Panc1 (cell line): ENCODE results near the gene SRP68.

Experiments used
- POLR2AphosphoS5 ChIP-seq: IDR thresholded peaks from 2 replicates; pipeline ENCODE4 v1.6.1; 2012; ENCODE audit warnings: mild to moderate bottlenecking, low read depth, low read length, moderate library complexity
- SIN3A ChIP-seq: IDR thresholded peaks from 2 replicates; pipeline ENCODE4 v1.6.1; 2012; ENCODE audit warnings: low read depth, mild to moderate bottlenecking, low read length, moderate library complexity, borderline replicate concordance; ENCODE audit not compliant: insufficient read depth
- TF ChIP-seq, protein P1 (sequence below): fragments of 450-650 bp; IDR thresholded peaks from 2 replicates; pipeline ENCODE4 v1.5.1; 2017; ENCODE audit warnings: mild to moderate bottlenecking
- TF ChIP-seq, protein P2 (sequence below), 2 experiments: IDR thresholded peaks; 2 replicates each; pipeline ENCODE4 v1.6.1; 2011 to 2012; ENCODE audit warnings: low read depth in 2 of 2, control low read depth in 1 of 2, low read length in 1 of 2, mild to moderate bottlenecking in 1 of 2, moderate library complexity in 1 of 2; ENCODE audit not compliant: insufficient read depth in 1 of 2

DNA sequence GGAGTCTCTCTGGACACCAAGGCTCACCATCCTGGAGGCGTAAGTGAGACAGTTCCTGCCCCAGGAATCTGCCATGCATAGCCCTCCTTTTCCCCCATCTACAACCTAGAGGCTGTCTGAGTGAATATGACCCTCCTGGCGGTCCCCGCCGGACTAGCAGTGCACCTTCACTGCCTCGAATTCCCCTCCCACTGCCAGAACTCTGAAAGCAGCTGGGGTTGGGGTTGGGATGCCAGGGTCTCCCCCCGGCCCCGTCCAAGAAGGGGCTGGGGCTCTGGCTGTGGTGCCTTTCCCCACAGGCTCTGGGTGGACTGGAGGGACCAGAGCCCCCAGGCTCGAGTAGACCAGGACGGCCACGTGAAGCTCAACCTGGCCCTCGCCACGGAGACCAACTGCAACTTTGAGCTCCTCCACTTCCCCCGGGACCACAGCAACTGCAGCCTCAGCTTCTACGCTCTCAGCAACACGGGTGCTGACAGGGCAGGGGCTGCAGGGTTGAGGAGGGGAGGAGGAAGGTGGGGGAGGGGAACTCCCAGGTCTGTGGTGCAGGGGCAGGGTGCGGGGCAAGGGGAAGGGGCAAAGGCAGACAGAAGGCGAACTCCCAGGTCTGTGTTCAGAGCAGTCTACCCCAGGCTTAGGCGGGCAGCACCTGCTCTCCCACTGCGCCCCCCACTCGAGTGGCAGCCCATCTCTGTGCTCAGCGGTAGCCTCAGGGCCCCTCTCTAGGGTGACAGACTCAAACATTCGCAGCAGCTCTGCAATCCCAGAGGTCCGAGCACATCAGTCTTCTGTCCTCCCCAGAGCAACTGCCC is 7.8 kb upstream of the SRP68 start:
- TF ChIP-seq, protein P1, sequence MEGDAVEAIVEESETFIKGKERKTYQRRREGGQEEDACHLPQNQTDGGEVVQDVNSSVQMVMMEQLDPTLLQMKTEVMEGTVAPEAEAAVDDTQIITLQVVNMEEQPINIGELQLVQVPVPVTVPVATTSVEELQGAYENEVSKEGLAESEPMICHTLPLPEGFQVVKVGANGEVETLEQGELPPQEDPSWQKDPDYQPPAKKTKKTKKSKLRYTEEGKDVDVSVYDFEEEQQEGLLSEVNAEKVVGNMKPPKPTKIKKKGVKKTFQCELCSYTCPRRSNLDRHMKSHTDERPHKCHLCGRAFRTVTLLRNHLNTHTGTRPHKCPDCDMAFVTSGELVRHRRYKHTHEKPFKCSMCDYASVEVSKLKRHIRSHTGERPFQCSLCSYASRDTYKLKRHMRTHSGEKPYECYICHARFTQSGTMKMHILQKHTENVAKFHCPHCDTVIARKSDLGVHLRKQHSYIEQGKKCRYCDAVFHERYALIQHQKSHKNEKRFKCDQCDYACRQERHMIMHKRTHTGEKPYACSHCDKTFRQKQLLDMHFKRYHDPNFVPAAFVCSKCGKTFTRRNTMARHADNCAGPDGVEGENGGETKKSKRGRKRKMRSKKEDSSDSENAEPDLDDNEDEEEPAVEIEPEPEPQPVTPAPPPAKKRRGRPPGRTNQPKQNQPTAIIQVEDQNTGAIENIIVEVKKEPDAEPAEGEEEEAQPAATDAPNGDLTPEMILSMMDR, result no peak
- TF ChIP-seq, protein P2, sequence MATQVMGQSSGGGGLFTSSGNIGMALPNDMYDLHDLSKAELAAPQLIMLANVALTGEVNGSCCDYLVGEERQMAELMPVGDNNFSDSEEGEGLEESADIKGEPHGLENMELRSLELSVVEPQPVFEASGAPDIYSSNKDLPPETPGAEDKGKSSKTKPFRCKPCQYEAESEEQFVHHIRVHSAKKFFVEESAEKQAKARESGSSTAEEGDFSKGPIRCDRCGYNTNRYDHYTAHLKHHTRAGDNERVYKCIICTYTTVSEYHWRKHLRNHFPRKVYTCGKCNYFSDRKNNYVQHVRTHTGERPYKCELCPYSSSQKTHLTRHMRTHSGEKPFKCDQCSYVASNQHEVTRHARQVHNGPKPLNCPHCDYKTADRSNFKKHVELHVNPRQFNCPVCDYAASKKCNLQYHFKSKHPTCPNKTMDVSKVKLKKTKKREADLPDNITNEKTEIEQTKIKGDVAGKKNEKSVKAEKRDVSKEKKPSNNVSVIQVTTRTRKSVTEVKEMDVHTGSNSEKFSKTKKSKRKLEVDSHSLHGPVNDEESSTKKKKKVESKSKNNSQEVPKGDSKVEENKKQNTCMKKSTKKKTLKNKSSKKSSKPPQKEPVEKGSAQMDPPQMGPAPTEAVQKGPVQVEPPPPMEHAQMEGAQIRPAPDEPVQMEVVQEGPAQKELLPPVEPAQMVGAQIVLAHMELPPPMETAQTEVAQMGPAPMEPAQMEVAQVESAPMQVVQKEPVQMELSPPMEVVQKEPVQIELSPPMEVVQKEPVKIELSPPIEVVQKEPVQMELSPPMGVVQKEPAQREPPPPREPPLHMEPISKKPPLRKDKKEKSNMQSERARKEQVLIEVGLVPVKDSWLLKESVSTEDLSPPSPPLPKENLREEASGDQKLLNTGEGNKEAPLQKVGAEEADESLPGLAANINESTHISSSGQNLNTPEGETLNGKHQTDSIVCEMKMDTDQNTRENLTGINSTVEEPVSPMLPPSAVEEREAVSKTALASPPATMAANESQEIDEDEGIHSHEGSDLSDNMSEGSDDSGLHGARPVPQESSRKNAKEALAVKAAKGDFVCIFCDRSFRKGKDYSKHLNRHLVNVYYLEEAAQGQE (IDR thresholded peaks at IDR 0.05; ENCODE audit: insufficient read depth in 1 of 2, low read depth in 2 of 2, low read length in 1 of 2), result no peak
- TF ChIP-seq POLR2AphosphoS5 (no peak), SIN3A (no peak)
